ENCODE results near the gene ZNF580.

ZNF580 gene

DNA sequence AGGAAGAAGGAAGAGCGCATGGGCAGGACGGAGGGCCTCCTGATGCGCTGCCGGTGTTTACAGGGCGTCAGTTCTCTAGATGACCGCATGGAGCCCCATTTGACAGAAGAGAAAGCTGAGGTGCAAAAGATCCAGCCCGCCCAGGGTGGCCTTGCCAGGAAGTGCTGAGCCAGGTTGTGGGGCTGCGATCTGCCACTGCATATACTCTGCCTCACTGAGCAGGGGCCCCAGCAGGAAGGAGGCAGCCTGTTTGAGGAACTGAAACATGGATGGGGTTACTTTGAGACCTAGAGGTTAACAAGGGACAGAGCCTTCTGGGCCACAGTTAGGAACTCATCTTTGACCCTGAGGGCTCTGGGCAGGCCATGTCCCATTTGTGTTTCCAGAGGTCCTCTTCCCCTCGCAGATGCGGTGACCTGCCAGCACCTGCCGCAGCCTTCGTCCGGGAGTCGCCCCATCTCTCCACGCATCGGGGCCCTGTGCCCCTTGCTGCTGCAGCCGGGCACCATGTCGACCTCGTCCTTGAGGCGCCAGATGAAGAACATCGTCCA, 37.4 kb downstream of the ZNF580 start:
- H3K4me3 ChIP-seq (ENCODE audit: low read depth, low read length): no peak overlapping the region
- peaks cover 12% of the 10 kb centered on the region for H3K4me1 ChIP-seq (ENCODE audit: control insufficient read depth, insufficient read depth, low read length)
- ChIA-PET CTCF (no interaction called here), POLR2A (no interaction called here)
- TF ChIP-seq ZNF223 (tag by site-specific recombination; IDR thresholded peaks at IDR 0.05) (no peak), ZNF404 (tag by site-specific recombination; IDR thresholded peaks at IDR 0.05) (no peak), ZXDB (tag by site-specific recombination; IDR thresholded peaks at IDR 0.05) (no peak), ZNF391 (tag by site-specific recombination; IDR thresholded peaks at IDR 0.05; ENCODE audit: borderline replicate concordance, low read depth) (no peak), ZNF549 (tag by site-specific recombination; IDR thresholded peaks at IDR 0.05) (no peak)
- no peaks in the 10 kb centered on the region for H3K9me3 ChIP-seq (ENCODE audit: control insufficient read depth, insufficient read depth, low read depth, low read length)
- no peak overlapping the region for H3K27ac ChIP-seq (ENCODE audit: extremely low read depth, low read depth, low read length)
- peaks cover 13 to 67% of the 10 kb centered on the region in 2 experiments for H3K36me3 ChIP-seq (ENCODE audit: control insufficient read depth in 2 of 2, insufficient read depth in 1 of 2, low read length in 2 of 2)

GRCh38 chr19:55679343-55680257, 38.8 kb downstream of the ZNF580 start:
- Histone ChIP-seq H3K4me1 (ENCODE audit: control insufficient read depth, insufficient read depth, low read length) (0 out of 2 replicates have a peak, but pooled peaks cover 7% of the 10 kb centered on the region), H3K27ac (ENCODE audit: extremely low read depth, low read depth, low read length) (no peak overlapping the region), H3K4me3 (ENCODE audit: low read depth, low read length) (no peak overlapping the region), H3K36me3 (ENCODE audit: control insufficient read depth in 2 of 2, insufficient read depth in 1 of 2, low read length in 2 of 2) (peaks cover 16 to 72% of the 10 kb centered on the region in 2 experiments), H3K9me3 (ENCODE audit: control insufficient read depth, insufficient read depth, low read depth, low read length) (no peaks in the 10 kb centered on the region)
- POLR2A ChIA-PET: no interaction called here
- CTCF ChIA-PET: interaction anchor here (1.2 kb wide), 1 partner anchor 47 kb away, joined by 4 read pairs; no protein-coding TSS in a partner anchor
- TF ChIP-seq ZNF670 (tag by site-specific recombination; IDR thresholded peaks at IDR 0.05; ENCODE audit: low read depth): no peak
- no peak for TF ChIP-seq ZNF624 (tag by site-specific recombination; IDR thresholded peaks at IDR 0.05)
- TF ChIP-seq ZNF621 (tag by site-specific recombination; IDR thresholded peaks at IDR 0.05): no peak
- no peak for TF ChIP-seq ZNF664 (tag by site-specific recombination; IDR thresholded peaks at IDR 0.05)
- TF ChIP-seq ZBTB20 (tag by site-specific recombination; IDR thresholded peaks at IDR 0.05): no peak
- no peak for TF ChIP-seq ZNF704 (tag by site-specific recombination; IDR thresholded peaks at IDR 0.05)
- no peak for TF ChIP-seq ZNF239 (tag by site-specific recombination; IDR thresholded peaks at IDR 0.05)
- TF ChIP-seq ZNF211 (tag by site-specific recombination; IDR thresholded peaks at IDR 0.05; ENCODE audit: low read depth): no peak
- TF ChIP-seq ZNF473 (tag by site-specific recombination; IDR thresholded peaks at IDR 0.05): no peak
- TF ChIP-seq ZNF155 (tag by site-specific recombination; IDR thresholded peaks at IDR 0.05): no peak
- TF ChIP-seq BCL6B (tag by site-specific recombination; IDR thresholded peaks at IDR 0.05): no peak

DNA sequence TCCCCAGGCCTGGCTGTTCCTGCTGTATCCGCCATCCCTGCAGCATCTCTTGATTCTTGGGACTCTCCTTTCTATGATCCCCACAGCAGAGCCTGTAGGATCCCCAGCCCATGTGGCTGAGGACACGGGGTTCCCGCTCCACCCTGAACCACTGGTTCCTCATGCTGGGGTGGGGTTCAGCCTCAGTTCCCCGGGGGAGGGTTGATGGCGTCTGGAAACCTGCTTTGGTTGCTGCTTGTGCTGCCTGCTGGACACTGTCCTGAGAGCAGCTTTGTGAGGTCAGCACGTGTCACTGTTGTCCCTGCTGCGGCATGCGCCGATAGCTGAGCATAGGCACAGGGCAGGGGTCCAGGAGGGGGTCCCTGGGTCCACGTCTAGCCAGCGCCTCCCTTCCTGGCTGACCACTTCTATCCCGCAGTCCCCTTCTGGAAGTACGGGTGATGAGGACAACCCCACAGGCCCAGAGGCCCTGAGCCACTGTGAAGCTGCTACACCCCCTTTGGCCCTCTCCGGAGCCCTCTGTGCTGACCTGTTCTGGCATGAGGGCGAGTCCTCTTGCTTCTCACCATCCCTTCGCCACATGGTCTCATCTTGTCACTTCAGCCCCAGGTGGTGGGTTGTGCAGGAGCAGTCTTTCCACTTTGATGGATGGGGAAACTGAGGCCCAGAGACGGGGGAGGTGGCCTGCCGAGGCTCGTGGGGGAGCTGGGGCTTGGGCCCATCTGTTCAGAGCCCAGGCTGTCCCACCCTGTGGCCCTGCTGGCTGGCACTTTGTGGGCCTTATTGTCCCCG, 39.7 kb downstream of the ZNF580 start:
- no peaks in the 10 kb centered on the region for H3K9me3 ChIP-seq (ENCODE audit: control insufficient read depth, insufficient read depth, low read depth, low read length)
- no peak overlapping the region for H3K4me3 ChIP-seq (ENCODE audit: low read depth, low read length)
- 0 out of 2 replicates have a peak, but pooled peaks cover 7% of the 10 kb centered on the region for H3K4me1 ChIP-seq (ENCODE audit: control insufficient read depth, insufficient read depth, low read length)
- ChIA-PET CTCF (interaction anchor here (0.7 to 1.2 kb wide), 2 partner anchors 48 to 424 kb away, joined by 3 to 4 read pairs; no protein-coding TSS in a partner anchor), POLR2A (no interaction called here)
- no peak overlapping the region for H3K27ac ChIP-seq (ENCODE audit: extremely low read depth, low read depth, low read length)
- H3K36me3 ChIP-seq (ENCODE audit: control insufficient read depth in 2 of 2, insufficient read depth in 1 of 2, low read length in 2 of 2): peaks cover 22 to 82% of the 10 kb centered on the region in 2 experiments
- TF ChIP-seq, protein P1, sequence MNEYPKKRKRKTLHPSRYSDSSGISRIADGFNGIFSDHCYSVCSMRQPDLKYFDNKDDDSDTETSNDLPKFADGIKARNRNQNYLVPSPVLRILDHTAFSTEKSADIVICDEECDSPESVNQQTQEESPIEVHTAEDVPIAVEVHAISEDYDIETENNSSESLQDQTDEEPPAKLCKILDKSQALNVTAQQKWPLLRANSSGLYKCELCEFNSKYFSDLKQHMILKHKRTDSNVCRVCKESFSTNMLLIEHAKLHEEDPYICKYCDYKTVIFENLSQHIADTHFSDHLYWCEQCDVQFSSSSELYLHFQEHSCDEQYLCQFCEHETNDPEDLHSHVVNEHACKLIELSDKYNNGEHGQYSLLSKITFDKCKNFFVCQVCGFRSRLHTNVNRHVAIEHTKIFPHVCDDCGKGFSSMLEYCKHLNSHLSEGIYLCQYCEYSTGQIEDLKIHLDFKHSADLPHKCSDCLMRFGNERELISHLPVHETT (tag by site-specific recombination; IDR thresholded peaks at IDR 0.05): no peak
- TF ChIP-seq CTCF (tag by site-specific recombination; IDR thresholded peaks at IDR 0.05) (no peak), ZNF701 (tag by site-specific recombination; IDR thresholded peaks at IDR 0.05) (no peak), ZNF24 (tag by site-specific recombination; IDR thresholded peaks at IDR 0.05) (no peak), ZNF175 (tag by site-specific recombination; IDR thresholded peaks at IDR 0.05) (no peak)

Data from HEK293 (cell line).